ENCODE data around the gene FJX1.
A peak's percentile ranks its signal among the peaks of the same experiment; 100 is the strongest.

FJX1 gene

DNA sequence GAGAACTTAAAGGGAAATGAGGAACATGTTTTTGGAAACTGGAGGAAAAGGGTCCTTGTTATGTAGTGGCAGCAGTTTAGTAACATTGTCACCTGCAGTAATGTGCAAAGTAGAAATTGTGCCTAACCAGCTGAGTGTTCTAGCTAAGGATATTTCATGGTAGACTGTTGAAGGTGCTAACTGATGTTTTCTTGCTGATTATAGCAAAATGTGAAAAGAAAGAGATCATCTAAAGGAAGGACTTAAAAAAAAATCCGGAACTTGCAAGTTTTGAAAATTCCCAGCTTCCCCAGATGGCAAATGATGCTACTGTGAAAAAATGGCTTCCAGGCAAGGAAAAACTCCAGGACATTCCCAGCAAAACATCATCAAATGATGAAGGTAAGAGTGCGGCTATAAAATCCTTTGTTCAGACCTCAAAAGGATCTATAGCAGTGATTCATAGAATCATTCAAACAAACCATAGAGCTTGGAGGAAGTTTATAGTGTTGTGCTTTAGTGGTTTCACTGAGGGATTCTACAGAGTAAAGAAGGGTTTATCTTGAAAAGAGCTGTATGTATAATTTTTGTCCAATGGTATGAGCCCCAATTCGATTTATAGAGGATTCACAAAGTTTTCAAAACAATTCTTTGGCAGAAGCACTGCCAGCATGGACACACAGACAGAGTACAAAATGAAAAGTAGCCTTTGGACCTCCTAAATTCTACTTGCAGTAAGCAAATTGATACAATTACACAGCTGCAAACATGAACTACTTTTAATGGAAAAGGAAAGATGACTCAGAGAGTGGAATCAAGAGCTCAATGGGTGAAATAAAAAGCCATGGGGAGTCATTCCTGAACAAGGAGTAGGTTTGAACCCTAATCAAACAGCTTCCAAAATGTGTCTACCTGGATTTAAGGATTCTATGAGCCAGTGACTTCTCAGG, 40.0 kb downstream of the FJX1 start:
- POLR2A ChIA-PET: no interaction called here
- CTCF ChIA-PET: interaction anchor here (0.5 to 0.6 kb wide), 2 partner anchors 45 to 151 kb away, joined by 3 to 4 read pairs; no protein-coding TSS in a partner anchor

DNA sequence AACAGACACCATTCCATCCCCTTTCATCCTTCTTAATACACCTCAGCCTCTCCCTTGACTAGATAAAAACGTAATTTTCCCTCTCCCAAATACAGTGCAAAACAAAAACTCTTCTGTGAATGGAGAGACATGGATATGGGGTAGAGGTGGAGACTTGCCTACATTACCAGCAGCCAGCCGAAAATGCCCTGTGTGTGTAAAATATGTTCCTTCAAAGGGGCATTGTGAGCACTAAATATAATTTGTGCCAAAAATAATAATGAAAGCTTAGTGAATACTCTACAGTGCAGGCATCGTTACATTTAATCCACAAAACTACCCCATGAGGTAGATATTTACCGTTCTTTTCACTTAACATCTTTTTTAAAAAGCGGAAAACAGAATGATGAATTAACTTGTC, 43.3 kb downstream of the FJX1 start:
- POLR2A ChIA-PET: no interaction called here
- Histone ChIP-seq H3K4me1 (ENCODE audit: control insufficient read depth, insufficient read depth, low read length) (no peaks in the 10 kb centered on the region; the same call in 1 of the 2 replicates), H3K9me3 (ENCODE audit: control insufficient read depth, insufficient read depth, low read depth, low read length) (no peaks in the 10 kb centered on the region), H3K27ac (ENCODE audit: extremely low read depth, low read depth, low read length) (no peak overlapping the region), H3K36me3 (ENCODE audit: control insufficient read depth in 2 of 2, insufficient read depth in 1 of 2, low read length in 2 of 2) (peaks cover 0 to 3% of the 10 kb centered on the region in 2 experiments; a peak in 1 of 3 replicates), H3K4me3 (ENCODE audit: low read depth, low read length) (no peak overlapping the region)
- CTCF ChIA-PET: interaction anchor here (0.7 kb wide), 1 partner anchor 71 kb away, joined by 3 read pairs; no protein-coding TSS in a partner anchor
- TF ChIP-seq ZNF274 (IDR thresholded peaks at IDR 0.05; ENCODE audit: low read length) (no peak), ZNF274 (tag by site-specific recombination; IDR thresholded peaks at IDR 0.05; ENCODE audit: borderline replicate concordance) (no peak), ZNF791 (tag by site-specific recombination; IDR thresholded peaks at IDR 0.05) (no peak), KLF16 (tag by site-specific recombination; IDR thresholded peaks at IDR 0.05) (no peak), ZNF48 (tag by site-specific recombination; IDR thresholded peaks at IDR 0.05) (no peak), GLI2 (tag by site-specific recombination; IDR thresholded peaks at IDR 0.05; ENCODE audit: borderline replicate concordance, low read depth) (no peak), HOXC10 (CRISPR knock-in tag; IDR thresholded peaks at IDR 0.05) (no peak), ZBTB1 (tag by site-specific recombination; IDR thresholded peaks at IDR 0.05) (no peak), ZNF660 (tag by site-specific recombination; IDR thresholded peaks at IDR 0.05) (no peak)
- TF ChIP-seq, protein P1, sequence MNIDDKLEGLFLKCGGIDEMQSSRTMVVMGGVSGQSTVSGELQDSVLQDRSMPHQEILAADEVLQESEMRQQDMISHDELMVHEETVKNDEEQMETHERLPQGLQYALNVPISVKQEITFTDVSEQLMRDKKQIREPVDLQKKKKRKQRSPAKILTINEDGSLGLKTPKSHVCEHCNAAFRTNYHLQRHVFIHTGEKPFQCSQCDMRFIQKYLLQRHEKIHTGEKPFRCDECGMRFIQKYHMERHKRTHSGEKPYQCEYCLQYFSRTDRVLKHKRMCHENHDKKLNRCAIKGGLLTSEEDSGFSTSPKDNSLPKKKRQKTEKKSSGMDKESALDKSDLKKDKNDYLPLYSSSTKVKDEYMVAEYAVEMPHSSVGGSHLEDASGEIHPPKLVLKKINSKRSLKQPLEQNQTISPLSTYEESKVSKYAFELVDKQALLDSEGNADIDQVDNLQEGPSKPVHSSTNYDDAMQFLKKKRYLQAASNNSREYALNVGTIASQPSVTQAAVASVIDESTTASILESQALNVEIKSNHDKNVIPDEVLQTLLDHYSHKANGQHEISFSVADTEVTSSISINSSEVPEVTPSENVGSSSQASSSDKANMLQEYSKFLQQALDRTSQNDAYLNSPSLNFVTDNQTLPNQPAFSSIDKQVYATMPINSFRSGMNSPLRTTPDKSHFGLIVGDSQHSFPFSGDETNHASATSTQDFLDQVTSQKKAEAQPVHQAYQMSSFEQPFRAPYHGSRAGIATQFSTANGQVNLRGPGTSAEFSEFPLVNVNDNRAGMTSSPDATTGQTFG (tag by site-specific recombination; IDR thresholded peaks at IDR 0.05; ENCODE audit: borderline replicate concordance): no peak

More for the DNA sequence above, 40.0 kb downstream of the FJX1 start:
- TF ChIP-seq ZNF175 (tag by site-specific recombination; IDR thresholded peaks at IDR 0.05): no peak
- no peak for TF ChIP-seq ZNF660 (tag by site-specific recombination; IDR thresholded peaks at IDR 0.05)
- TF ChIP-seq, protein P2, sequence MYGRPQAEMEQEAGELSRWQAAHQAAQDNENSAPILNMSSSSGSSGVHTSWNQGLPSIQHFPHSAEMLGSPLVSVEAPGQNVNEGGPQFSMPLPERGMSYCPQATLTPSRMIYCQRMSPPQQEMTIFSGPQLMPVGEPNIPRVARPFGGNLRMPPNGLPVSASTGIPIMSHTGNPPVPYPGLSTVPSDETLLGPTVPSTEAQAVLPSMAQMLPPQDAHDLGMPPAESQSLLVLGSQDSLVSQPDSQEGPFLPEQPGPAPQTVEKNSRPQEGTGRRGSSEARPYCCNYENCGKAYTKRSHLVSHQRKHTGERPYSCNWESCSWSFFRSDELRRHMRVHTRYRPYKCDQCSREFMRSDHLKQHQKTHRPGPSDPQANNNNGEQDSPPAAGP (tag by site-specific recombination; IDR thresholded peaks at IDR 0.05): no peak
- TF ChIP-seq ZNF843 (tag by site-specific recombination; IDR thresholded peaks at IDR 0.05): no peak
- no peak for TF ChIP-seq ZNF629 (tag by site-specific recombination; IDR thresholded peaks at IDR 0.05)
- no peak for TF ChIP-seq ZNF670 (tag by site-specific recombination; IDR thresholded peaks at IDR 0.05; ENCODE audit: low read depth)
- no peak overlapping the region for H3K4me3 ChIP-seq (ENCODE audit: low read depth, low read length)
- peaks cover 2% of the 10 kb centered on the region for H3K4me1 ChIP-seq (ENCODE audit: control insufficient read depth, insufficient read depth, low read length)
- H3K36me3 ChIP-seq (ENCODE audit: control insufficient read depth in 2 of 2, insufficient read depth in 1 of 2, low read length in 2 of 2): no peaks in the 10 kb centered on the region
- no peaks in the 10 kb centered on the region for H3K9me3 ChIP-seq (ENCODE audit: control insufficient read depth, insufficient read depth, low read depth, low read length)
- H3K27ac ChIP-seq (ENCODE audit: extremely low read depth, low read depth, low read length): no peak overlapping the region

DNA sequence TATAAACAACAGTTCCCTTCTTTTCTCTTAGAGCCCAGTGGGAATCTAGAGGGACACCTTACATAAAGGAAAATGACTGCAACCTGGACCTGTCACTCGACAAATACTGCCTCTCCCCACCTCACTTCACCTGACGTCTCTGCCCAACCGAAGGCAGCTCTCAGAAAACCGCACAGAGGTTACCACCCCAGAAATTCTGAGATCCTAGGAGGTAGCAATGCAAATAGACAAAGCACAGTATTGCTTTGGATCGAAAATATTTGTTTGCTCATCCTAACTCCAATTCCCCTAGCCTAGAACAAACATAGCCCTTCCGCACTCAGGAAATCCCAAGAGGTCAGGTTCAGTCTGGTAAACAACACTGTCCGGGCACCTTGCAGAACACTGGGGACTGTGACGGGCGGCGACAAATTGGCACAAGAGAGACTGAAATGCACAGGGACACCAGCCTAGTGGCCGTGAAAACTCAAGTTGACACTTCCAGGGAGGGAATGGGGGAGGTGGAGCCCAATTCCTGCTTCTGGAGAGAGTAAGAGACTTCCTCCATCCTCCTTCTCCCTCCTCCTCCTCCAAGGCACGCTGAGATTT, 43.9 kb downstream of the FJX1 start:
- no peaks in the 10 kb centered on the region for H3K9me3 ChIP-seq (ENCODE audit: control insufficient read depth, insufficient read depth, low read depth, low read length)
- peak overlapping the region; percentile 83 for H3K27ac ChIP-seq (ENCODE audit: extremely low read depth, low read depth, low read length)
- CTCF ChIA-PET: interaction anchor here (1.0 kb wide), 1 partner anchor 160 kb away, joined by 3 read pairs; no protein-coding TSS in a partner anchor
- H3K36me3 ChIP-seq (ENCODE audit: control insufficient read depth in 2 of 2, insufficient read depth in 1 of 2, low read length in 2 of 2): peaks cover 0 to 3% of the 10 kb centered on the region in 2 experiments; a peak in 1 of 3 replicates
- H3K4me1 ChIP-seq (ENCODE audit: control insufficient read depth, insufficient read depth, low read length): no peaks in the 10 kb centered on the region; the same call in 1 of the 2 replicates
- H3K4me3 ChIP-seq (ENCODE audit: low read depth, low read length): peak overlapping the region; percentile 70
- POLR2A ChIA-PET: interaction anchor here (0.7 kb wide), 1 partner anchor 172 kb away, joined by 4 read pairs; no protein-coding TSS in a partner anchor
- TF ChIP-seq, protein P3, sequence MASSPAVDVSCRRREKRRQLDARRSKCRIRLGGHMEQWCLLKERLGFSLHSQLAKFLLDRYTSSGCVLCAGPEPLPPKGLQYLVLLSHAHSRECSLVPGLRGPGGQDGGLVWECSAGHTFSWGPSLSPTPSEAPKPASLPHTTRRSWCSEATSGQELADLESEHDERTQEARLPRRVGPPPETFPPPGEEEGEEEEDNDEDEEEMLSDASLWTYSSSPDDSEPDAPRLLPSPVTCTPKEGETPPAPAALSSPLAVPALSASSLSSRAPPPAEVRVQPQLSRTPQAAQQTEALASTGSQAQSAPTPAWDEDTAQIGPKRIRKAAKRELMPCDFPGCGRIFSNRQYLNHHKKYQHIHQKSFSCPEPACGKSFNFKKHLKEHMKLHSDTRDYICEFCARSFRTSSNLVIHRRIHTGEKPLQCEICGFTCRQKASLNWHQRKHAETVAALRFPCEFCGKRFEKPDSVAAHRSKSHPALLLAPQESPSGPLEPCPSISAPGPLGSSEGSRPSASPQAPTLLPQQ (tag by site-specific recombination; IDR thresholded peaks at IDR 0.05): peak; percentile 98
- TF ChIP-seq ZNF292 (tag by site-specific recombination; IDR thresholded peaks at IDR 0.05; ENCODE audit: borderline replicate concordance, low read depth): no peak
- TF ChIP-seq, protein P4, sequence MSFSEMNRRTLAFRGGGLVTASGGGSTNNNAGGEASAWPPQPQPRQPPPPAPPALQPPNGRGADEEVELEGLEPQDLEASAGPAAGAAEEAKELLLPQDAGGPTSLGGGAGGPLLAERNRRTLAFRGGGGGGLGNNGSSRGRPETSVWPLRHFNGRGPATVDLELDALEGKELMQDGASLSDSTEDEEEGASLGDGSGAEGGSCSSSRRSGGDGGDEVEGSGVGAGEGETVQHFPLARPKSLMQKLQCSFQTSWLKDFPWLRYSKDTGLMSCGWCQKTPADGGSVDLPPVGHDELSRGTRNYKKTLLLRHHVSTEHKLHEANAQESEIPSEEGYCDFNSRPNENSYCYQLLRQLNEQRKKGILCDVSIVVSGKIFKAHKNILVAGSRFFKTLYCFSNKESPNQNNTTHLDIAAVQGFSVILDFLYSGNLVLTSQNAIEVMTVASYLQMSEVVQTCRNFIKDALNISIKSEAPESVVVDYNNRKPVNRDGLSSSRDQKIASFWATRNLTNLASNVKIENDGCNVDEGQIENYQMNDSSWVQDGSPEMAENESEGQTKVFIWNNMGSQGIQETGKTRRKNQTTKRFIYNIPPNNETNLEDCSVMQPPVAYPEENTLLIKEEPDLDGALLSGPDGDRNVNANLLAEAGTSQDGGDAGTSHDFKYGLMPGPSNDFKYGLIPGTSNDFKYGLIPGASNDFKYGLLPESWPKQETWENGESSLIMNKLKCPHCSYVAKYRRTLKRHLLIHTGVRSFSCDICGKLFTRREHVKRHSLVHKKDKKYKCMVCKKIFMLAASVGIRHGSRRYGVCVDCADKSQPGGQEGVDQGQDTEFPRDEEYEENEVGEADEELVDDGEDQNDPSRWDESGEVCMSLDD (tag by site-specific recombination; IDR thresholded peaks at IDR 0.05): no peak
- no peak for TF ChIP-seq ZNF501 (tag by site-specific recombination; IDR thresholded peaks at IDR 0.05)
- TF ChIP-seq ZFP41 (tag by site-specific recombination; IDR thresholded peaks at IDR 0.05; ENCODE audit: borderline replicate concordance): no peak

All from HEK293 (cell line).